Hematopoietic multipotent progenitor cell treated with erythropoietin and hydrocortisone succinate and interleukin-3 and kit ligand, for 4 days (in vitro differentiated cells): ENCODE data around the gene MBTPS2.
A peak's percentile ranks its signal among the peaks of the same experiment; 100 is the strongest.
"Not testable (repeated sequence)": the region's sequence is repeated elsewhere in the genome, so short reads cannot be mapped to it uniquely, and the experiment has no call there.

ENCODE experiments used
- DNase-seq: peaks from one replicate; pipeline ENCODE4 v3.0.0-alpha.2; 2015

Gene MBTPS2

DNA sequence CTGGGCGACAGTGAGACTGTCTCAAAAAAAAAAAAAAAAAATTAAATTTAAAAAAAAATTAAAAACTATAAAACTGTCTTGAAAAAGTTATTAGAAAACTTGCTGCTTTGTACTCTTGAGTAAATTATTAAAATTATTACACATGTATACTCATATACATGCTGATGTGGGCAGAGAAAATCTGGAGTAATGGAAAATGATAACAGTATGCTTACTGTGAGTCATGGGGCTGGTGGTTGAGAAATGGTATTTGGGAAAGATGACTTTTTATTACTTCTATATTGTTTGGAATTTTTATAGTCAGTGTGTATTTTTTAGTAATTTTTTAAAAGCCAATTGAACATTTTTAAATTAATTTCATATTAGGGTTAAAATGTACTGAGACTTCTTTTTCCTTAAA, 23.8 kb downstream of the MBTPS2 start:
- no peak for DNase-seq

DNA sequence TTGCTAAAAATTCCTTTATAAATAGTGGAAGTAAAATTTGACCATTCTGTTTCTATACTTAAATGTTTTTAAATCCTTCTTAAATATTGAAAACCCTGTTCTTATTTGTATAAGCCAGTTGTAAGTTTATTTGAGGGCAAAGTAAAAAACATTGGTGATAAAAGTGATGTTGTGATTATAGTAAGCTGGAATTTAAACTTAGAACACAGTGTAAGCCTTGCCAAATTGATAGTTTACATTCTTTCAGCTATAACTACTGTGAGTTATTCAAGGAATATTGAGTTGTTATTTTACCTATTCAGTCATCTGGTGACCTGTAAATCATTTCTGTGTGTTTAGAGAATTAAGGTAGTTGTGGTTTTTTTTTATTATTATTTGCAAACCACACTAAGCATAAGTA, 26.0 kb downstream of the MBTPS2 start:
- DNase-seq, result no peak

DNA sequence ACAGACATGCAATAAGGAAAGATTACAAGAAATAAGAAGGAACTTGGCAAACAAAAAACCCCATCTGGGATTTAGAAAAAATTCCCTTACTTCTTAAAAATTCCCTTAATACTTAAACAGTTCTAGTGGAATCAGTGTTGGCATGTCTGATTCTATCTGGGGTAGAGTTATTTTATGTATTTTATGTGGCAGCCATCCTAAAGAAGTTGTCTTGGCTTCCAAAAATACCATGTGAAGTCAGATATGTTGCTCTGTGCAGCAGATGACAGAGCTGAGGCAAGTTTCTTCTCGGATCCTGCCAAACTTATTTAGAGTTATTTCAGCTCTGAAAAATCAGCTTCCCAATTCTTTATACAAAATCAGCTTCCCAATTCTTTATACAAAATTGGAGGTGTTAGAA, 31.1 kb downstream of the MBTPS2 start:
- DNase-seq, result no peak

DNA sequence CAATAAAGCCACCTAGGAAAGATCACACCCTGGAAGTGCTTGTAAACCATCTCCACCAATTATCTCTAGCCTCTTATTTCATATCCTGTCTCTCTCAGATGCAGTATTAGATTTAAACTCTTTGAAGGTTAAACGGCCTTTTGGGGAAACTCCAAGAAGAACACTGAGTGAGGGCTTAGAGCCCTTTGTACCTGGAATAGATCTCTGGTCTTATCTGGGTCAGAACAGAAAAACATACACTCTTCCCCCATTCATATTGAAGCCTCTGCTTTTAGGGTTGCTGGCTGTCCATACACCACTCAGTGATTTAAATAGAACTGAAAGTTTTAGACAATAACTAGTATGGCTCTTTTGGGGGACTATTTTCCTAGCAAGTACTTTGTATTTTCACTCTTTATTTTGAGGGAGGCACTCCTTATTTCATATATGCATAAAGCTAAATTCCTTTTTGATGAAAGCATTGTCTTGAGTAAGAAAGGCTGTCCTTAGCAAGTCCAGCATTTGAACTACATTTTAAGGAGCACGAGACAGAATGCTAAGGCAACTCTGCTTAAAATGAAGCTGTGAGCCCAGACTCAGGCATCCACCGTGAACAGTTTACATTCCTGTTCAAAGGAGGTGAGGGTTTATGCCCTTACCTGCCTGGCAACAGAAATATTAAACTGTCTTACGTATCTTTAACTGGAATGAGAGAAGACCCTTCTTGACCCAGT, 33.8 kb downstream of the MBTPS2 start:
- DNase-seq, result no peak

DNA sequence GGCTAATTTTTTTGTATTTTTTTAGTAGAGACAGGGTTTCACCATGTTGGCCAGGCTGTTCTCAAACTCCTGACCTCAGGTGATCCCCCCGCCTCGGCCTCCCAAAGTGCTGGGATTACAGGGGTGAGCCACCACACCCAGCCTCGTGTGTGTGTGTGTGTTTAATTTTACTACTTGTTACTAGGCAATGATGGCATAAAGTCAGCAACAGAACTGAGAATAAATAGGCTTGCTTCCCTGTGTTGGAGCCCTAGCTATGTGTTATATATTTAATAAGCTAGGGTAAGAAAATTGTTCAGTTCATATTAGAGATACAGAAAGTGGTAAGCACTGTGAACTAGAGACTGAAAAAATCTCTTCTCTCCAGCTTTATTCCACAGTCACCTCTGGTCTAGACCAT, 34.8 kb downstream of the MBTPS2 start:
- DNase-seq, result not testable (repeated sequence)

DNA sequence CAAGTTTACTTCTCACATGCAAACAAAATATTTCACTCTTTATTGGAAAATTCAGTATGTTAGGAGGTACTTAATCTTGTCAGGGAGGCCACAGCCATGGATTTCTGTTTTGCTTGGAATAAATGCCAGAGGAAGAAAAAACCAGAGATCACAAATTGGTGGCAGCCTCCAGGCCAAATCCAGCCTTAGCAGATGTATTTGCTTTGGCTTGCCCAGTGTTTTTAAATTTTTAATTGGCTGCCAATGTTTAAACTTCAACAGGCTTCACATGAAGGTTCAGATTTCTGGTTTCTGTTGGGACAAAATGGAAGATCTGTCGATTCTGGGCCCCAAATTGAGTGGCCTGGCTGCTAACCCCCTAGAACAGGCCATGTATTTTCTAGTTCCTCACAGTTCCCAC, 35.6 kb downstream of the MBTPS2 start:
- DNase-seq, result no peak

DNA sequence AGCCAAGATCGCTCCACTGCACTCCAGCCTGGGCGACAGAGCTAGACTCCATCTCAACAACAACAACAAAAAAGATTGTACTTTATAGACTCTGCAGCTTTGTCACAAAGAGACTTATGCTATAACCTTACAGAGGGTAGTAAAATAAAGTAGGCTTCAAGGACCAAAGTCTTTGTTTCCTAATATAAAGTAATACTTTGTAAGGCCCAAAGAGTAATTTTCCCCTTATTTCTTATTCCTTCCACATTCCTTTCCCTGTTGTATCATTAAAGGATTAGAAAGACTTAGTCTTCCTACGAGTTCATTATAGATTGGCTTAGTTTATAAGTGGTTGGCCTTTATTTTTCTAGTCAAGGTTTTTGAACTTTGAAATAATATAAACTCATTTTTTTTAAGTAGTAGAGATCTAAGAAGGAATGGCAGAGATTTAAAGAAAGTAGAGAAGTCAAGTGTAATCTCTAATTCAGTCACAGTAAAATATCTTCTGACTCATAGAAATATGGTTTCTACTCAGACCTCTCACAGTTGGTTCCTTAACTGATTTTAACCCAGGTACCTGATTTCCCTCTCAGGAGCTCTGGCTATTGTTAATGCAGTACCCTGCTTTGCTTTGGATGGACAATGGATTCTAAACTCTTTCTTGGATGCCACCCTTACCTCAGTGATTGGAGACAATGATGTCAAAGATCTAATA, 42.6 kb downstream of the MBTPS2 start:
- DNase-seq, result no peak

DNA sequence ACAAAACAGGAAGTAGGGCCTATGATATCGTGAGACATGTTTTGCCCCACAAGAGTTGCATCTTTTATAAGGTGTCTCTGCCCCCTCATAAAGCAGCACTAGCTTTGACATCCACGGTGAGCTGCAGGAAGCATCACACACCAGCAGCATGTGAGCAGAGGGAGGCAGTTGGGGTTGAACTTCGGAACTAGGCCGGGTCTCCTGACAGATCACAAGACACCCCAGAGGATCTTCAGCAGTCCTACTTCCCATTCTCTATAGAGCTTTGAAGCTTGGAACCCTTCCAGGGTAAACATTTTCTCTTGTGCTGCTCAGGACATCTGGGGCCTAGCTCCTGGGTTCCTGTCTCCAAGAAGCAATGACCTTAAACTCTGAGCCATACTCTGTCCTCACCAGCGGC, 43.8 kb downstream of the MBTPS2 start:
- DNase-seq, result no peak

DNA sequence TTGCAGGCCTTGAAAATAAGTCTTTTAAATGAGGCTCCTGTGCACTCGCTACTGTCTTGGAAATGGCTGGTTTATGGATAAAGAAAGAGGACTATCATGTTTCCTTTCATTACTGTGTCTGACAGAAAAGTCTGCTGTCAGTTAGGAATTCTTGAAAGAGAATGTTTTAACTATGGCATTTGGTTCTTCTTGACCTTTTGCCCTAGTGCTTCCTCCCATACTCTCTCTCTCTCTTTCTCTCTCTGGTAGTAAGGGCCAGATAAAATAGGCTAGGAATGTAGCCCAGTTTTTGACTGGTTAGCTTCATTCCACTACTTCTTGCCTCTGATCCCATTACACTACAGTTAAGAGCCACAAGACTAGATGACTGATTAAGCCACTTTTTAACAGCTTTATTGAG, 46.2 kb downstream of the MBTPS2 start:
- no peak for DNase-seq

DNA sequence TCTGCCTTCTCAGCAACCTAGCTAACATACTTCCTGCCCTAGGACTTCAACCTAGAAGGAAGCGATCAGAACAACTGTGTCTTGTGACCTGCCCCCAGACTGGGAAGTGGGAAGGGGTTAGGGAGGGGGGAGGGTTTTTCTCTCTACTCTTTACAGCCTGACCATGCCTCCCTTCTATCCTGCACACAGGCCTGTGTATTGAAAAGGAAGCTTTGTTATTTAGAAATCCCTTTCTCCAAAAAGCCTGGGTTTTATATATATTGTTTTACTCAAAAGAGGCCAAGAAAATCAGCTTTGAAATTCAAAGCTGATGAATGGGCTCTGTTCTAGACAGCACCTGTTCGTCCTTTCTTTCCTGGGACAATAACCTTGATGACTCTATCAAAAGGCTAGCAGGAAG, 65.9 kb downstream of the MBTPS2 start:
- DNase-seq, result no peak

DNA sequence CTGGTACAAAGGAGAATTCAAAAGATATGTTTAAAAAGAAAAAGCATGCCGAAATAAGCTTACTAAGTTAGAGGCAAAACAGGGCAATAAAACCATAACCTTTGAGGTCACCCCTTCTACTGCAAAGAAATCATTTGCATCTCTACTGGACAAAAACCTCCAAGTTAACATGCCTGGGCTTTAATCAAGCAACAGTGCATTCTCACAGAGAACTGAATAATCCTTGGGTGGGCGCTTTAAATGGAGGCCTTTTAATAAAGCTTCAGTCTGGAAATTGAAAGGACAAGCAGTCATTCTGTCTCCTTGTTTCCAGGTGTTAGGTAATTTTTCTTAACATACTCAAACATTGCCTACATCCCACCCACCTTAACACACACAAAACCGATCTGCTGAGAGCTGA, 66.5 kb downstream of the MBTPS2 start:
- no peak for DNase-seq

DNA sequence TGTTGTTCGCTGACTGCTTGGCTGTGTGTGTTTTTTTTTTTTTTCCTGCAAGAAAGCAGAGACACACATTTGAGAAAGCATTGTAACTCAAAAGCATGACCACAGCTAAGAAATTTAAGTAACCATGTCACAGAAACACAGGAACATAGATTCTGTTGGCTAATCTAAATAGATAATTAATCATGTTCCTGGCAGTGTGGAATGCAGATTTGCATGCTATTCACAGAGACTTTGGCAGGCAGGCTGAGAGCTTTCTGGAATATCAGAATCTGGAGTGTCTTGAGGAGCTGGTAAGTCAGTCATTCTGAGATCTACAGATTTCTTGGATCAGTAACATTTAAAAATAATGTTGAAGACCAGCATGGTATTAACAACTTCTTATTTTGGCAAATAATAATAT, 67.8 kb downstream of the MBTPS2 start:
- no peak for DNase-seq

DNA sequence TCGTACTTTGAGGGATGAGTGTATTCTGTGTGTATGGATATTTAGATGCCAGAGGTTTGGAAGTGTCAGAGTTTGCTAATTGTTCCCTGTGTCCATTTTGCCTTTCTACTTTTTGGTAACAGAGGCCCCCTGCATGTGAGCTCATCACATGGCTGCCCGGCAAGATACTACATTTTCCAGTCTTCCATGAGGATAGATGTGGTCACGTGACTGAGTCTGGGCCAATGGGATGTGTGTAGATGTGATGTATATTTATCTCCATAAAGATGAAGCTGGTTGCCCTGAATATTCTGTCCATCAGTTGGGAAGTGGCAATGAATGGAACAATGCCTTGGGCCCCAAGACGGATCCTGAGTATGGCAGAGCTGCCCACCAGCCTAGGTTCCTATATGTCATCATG, 72.1 kb downstream of the MBTPS2 start:
- DNase-seq, result no peak

DNA sequence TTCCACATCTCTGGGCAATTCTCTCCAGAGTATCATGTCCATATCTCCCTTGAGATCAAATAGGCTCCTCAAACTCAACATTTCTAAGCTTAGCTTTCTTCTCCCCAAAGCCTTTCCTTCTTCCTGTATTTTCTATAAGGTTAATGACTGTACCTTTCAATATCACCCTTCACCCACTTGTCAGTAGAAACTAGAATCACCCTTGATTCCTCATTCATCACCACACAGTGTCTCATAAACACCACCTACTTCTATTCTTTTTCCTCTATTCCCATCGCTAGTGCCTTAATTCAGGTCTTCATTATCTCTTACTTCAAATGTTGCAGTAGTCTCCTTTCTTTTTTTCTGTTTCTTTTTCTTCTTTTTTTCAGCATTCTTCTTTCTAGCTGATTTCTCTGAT, 72.8 kb downstream of the MBTPS2 start:
- no peak for DNase-seq

DNA sequence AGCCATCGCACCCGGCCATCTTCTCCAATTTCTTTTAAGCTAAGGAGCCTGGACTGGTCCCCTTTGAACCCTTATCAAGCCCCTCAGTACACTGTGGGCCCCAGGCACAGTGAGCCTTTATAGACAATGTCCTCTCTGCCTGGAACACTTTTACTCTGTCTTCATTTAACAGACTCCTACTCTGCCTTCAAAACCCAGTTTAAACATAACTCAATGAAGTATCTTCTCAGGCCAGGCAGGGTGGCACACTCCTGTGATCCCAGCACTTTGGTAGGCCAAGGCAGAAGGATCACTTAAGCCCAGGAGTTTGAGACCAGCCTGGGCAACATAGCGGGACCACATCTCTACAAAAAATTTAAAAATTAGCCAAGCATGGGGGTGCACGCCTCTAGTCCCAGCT, 73.6 kb downstream of the MBTPS2 start:
- no peak for DNase-seq

DNA sequence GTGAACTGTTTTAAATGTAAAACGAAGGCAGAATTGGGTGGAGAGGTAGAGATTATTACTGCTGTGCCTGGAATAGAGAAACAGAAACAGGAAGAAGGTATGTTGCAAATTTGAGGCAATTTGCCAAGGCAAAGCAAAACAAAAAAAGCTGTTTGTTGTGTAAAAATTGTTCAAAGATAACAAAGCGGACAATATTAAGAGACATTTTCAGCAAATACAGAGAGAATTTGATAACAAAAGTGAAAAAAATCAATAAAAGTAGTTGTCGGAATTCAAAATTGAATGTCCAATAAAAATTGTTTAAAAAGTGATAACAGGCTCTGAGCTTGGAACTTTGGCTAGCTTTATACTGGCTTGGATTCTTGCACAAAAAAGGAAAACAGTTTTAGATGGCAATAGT, 86.7 kb downstream of the MBTPS2 start:
- DNase-seq, result peak; percentile 46

DNA sequence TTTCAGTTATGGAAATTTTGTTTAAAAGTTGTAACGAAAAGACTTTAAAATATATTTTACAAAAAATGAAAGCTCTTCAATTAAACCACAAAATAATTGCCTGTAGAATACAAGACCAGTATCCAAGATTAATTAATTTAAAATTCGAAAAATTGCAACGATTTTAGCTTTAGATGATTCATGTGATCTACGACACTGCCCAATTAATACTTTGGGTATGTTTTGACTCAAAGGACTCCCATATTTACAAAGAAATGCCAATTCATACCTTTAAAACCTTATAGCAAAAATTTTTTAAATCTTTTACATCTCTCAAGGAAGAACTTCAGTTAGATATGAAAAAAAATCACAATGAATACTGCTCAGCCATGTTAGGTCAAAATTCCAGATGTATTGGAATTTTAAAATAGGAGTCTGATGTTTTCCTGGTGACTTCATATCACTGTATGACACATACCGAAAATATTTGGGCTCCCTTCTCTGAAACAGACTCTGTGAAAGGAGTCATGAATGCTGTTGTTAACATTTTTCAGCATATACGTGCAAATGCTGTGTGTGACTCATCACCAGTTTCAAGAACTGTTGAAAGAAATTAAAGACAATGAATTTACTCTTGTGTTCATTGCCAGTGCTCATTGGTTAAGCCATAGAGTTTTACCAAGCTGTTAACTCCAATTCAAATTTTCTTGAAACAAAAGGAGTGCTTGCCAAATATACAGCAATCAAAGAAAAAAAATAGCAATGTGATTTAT, 87.3 kb downstream of the MBTPS2 start:
- no peak for DNase-seq

DNA sequence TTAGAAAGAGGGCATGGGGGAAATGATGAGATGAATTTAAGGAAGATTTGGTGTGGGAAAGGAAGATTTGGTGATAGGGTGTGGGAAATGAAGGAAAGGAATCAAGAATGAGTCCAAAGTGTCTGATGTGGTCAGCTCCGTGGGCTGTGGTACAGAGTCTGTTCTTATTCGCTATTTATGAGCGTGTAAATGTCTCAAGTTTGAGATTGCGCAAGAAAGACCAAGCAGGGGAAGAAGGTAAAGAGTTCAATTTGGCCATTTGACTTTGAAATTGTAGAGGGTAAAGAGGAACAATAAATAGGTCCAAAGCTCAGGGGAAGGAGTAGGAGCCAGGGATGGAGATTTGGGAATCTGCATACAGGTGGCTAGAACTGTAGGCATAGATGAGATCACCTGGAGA, 89.8 kb downstream of the MBTPS2 start:
- peak; percentile 22 for DNase-seq

DNA sequence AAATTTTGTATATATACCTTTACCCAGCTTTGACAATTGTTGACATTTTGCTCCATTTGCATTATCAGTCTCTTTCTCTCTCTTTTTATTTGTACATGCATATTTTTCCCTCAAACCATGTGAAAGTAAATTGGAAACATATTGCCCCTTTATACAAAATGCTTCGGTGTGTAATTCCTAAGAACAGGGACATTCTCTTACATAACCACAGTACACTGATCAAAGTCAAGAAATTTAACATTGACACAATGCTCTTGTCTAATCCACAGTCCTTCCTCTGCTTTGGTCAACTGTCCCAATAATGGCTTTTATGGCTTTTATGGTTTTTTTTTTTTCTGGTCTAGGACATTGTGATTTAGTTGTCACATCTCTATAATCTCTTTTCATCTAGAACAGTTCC, 91.6 kb downstream of the MBTPS2 start:
- no peak for DNase-seq

DNA sequence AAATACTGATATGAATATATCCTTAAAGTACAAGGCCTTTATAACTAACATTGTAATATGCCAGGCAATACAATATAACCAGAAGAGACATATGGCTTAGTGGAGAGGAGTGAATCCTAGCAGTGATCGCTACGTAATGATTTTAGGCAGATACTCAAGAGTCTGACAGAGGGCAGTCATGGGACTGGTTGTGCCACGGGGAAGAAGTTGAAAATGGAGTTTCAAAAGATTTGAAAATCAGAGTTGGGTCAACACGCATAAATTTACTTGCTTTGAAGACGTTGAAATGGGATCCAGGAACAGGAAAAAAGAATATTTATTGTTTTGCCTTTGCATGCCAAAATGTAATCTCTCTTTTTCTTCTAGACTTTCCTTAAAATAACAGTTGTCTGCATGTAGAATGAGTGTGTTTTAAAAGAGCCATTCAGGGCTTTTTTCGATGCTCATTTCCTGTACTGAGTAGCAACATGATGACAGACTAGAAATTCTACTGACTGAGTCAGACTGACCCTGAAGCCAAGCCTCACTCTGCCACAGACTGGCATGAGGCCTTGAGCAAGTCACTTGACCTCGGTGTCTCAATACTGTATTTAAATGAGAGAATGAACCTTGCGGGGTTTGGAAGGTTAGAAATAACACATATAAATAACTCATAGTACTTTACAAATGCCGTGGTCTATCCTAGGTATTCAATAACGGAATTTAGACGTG, 93.0 kb downstream of the MBTPS2 start:
- DNase-seq, result no peak

DNA sequence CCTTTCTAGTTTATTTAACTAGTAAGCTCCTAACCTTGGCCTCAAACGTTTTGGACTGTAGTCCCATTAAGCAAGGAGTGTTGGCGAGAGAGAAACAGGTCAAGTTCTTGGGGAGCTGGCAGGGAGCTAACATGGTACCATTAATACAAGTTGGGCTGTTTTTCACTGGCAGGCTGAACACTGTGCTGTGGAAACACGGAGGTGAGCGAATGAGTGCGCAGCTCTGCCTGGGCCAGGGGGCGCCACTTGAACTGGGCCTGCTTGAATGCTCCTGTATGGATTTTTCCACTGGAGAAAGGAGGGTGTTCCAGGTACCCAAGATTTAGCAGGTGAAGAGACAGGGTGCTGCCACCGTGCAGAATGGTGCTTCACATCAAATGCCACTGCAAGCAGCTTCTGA, 93.7 kb downstream of the MBTPS2 start:
- no peak for DNase-seq

DNA sequence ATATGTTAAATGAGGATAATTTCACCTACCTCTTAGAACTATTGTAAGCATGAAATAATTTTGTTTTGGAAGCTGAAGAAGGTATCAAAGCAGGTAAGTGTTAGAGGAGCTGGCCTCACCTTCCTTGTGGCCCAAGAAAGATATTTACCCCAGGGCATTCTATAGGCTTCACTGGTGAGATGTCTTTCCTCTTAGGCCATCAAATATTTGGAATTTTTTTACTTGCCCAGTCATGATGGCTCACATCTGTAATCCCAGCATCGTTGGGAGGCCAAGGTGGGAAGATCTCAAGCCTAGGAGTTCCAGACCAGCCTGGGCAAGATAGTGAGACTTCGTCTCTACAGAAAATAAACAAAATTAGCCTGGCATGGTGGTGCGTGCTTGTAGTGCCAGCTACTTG, 95.0 kb downstream of the MBTPS2 start:
- no peak for DNase-seq
